Endodermal cell (in vitro differentiated cells): ENCODE results near the gene VN1R4. TPM values are rescaled to one million over a fixed set of nuclear protein-coding genes. Genes with fewer than 3 reads are reported as not detected.
"Not testable (repeated sequence)": the region's sequence is repeated elsewhere in the genome, so short reads cannot be mapped to it uniquely, and the experiment has no call there.

Source experiments
- DNase-seq: peaks from one replicate; pipeline ENCODE4 v3.0.0-alpha.2; 2017
- H3K27ac ChIP-seq: 2 replicates; pipeline ENCODE4 v1.5.1; 2013; ENCODE audit warnings: mild to moderate bottlenecking, low read depth, low read length, moderate library complexity
- H3K27me3 ChIP-seq: 2 replicates; pipeline ENCODE4 v1.6.1; 2013; ENCODE audit warnings: mild to moderate bottlenecking, low read length, moderate library complexity; ENCODE audit not compliant: insufficient read depth, control insufficient read depth, poor library complexity, severe bottlenecking
- H3K36me3 ChIP-seq: 2 replicates; pipeline ENCODE4 v1.7.0; 2013; ENCODE audit warnings: mild to moderate bottlenecking, low read length, moderate library complexity; ENCODE audit not compliant: control insufficient read depth, insufficient read depth
- H3K4me1 ChIP-seq: one replicate; pipeline ENCODE4 v1.7.0; 2013; ENCODE audit warnings: low read length; ENCODE audit not compliant: control insufficient read depth, insufficient read depth
- H3K4me3 ChIP-seq: 2 replicates; pipeline ENCODE4 v1.5.1; 2013; ENCODE audit warnings: mild to moderate bottlenecking, low read length, moderate library complexity
- H3K9ac ChIP-seq: 2 replicates; pipeline ENCODE4 v1.6.1; 2013; ENCODE audit warnings: mild to moderate bottlenecking, low read length, moderate library complexity; ENCODE audit not compliant: poor library complexity, severe bottlenecking; ENCODE audit errors: extremely low read depth
- H3K9me3 ChIP-seq: 2 replicates; pipeline ENCODE4 v1.6.1; 2013; ENCODE audit warnings: mild to moderate bottlenecking, low read length, moderate library complexity; ENCODE audit not compliant: control insufficient read depth
- H3K27ac Mint-ChIP-seq: 2 replicates; pipeline ENCODE4 v1.8.0; 2020; ENCODE audit warnings: mixed read lengths
- H3K27me3 Mint-ChIP-seq: 2 replicates; pipeline ENCODE4 v1.8.0; 2021; ENCODE audit warnings: mild to moderate bottlenecking, mixed read lengths; ENCODE audit not compliant: insufficient read depth
- H3K36me3 Mint-ChIP-seq: 2 replicates; pipeline ENCODE4 v1.8.0; 2020; ENCODE audit warnings: low read depth, mixed read lengths
- H3K4me1 Mint-ChIP-seq: 2 replicates; pipeline ENCODE4 v1.8.0; 2020; ENCODE audit warnings: mixed read lengths
- H3K4me3 Mint-ChIP-seq: 2 replicates; pipeline ENCODE4 v1.8.0; 2020; ENCODE audit warnings: mild to moderate bottlenecking, moderate library complexity, mixed read lengths
- H3K9me3 Mint-ChIP-seq: 2 replicates; pipeline ENCODE4 v1.8.0; 2020; ENCODE audit warnings: mild to moderate bottlenecking, mixed read lengths
- CTCF ChIP-seq: fragments of 200-600 bp; sonication (generic); conservative IDR thresholded peaks from 2 replicates; pipeline ENCODE4 v1.5.0; 2021; ENCODE audit warnings: antibody characterized with exemption, mild to moderate bottlenecking
- WGBS, 2 experiments: methylation state at CpG; one replicate each; pipeline versions ENCODE4 v1.1.5 to v1.1.7; 2013; ENCODE audit warnings: missing lambda C conversion rate in 2 of 2, mixed read lengths in 1 of 2; ENCODE audit not compliant: insufficient coverage in 1 of 2, insufficient read length in 1 of 2; 5-methylcytosine and 5-hydroxymethylcytosine counted together
- long read RNA-seq, 4 experiments: library from polyadenylated mRNA in 2 of 4; library from RNA in 1 of 4; library from capped mRNA in 1 of 4; stranded (forward) in 3 of 4; unstranded in 1 of 4; transcript quantifications; one replicate each; pipeline ENCODE4 v2.0.0, GENCODE V29; 2020 to 2021; ENCODE audit warnings: inconsistent platforms in 1 of 4
- polyA plus RNA-seq, 2 experiments: library from polyadenylated mRNA; stranded (reverse); fragments of 50-300 nt; gene quantifications; one replicate each; pipeline ENCODE4 v1.2.3, GENCODE V29; 2013
- total RNA-seq, 2 donors: library from RNA; stranded (reverse); fragmentation: NEBNext Ultra II Directional in 1 of 2; extraction: Animal tissue kit (Norgen Biotek cat#: 25700) in 1 of 2; gene quantifications; 2 replicates in 1 of 2; 3 replicates in 1 of 2; pipeline ENCODE4 v1.2.1, GENCODE V29; 2021

The VN1R4 gene
- not detected for total RNA-seq
- not detected for polyA plus RNA-seq (2013, experiment 1 of 2)
- polyA plus RNA-seq (2013, experiment 2 of 2): not detected
- long read RNA-seq, experiment 1: 0 reads
- long read RNA-seq, experiment 2: 0 reads
- long read RNA-seq, experiment 3: 0 reads
- long read RNA-seq, experiment 4: 0 reads

GRCh38 chr19:53267623-53268022 lies at the start of gene VN1R4:
Gene VN1R4 (minus strand): TSS chr19:53267723. CDS start chr19:53267665, 58 bp downstream.
- H3K4me3 ChIP-seq, H3K4me1 Mint-ChIP-seq, H3K27ac ChIP-seq, DNase-seq, H3K27me3 Mint-ChIP-seq, H3K36me3 ChIP-seq, H3K36me3 Mint-ChIP-seq, H3K27ac Mint-ChIP-seq, H3K4me3 Mint-ChIP-seq, H3K4me1 ChIP-seq, H3K9ac ChIP-seq, H3K27me3 ChIP-seq: not testable (repeated sequence)
- peaks cover 41% of the 10 kb centered on the region for H3K9me3 Mint-ChIP-seq
- 100% methylated on average over 3 of the region's 5 CpGs; no CpG with 5 or more reads in 1 of the 2 experiments for WGBS, 2 experiments
- peaks cover 41% of the 10 kb centered on the region for H3K9me3 ChIP-seq

- no peaks in the 10 kb centered on the region for H3K4me1 ChIP-seq
- DNase-seq: no peak
- H3K4me3 ChIP-seq: no peak overlapping the region
- H3K4me1 Mint-ChIP-seq: peaks cover 39% of the 10 kb centered on the region
- WGBS, 2 experiments: 81 to 90% methylated on average over 12 of the region's 12 CpGs
- no peak overlapping the region for H3K27ac ChIP-seq
- H3K9ac ChIP-seq: no peak overlapping the region
- H3K9me3 ChIP-seq: peaks cover 20% of the 10 kb centered on the region
- no peak for TF ChIP-seq CTCF
- H3K9me3 Mint-ChIP-seq: peaks cover 15% of the 10 kb centered on the region
- no peak overlapping the region for H3K27ac Mint-ChIP-seq
- no peaks in the 10 kb centered on the region for H3K36me3 Mint-ChIP-seq
- peaks cover 71% of the 10 kb centered on the region for H3K27me3 Mint-ChIP-seq
- no peak overlapping the region for H3K4me3 Mint-ChIP-seq
- H3K27me3 ChIP-seq: peaks cover 25% of the 10 kb centered on the region
- H3K36me3 ChIP-seq: no peaks in the 10 kb centered on the region
These were observed 44.4 kb upstream of the VN1R4 start for GRCh38 chr19:53311897-53312296.

GRCh38 chr19:53311044-53311443 lies 43.5 kb upstream of the VN1R4 start:
- 63 to 68% methylated on average over 7 to 11 of the region's 11 CpGs for WGBS, 2 experiments
- peaks cover 15% of the 10 kb centered on the region for H3K9me3 Mint-ChIP-seq
- H3K4me3 ChIP-seq: no peak overlapping the region
- H3K27ac ChIP-seq: no peak overlapping the region
- H3K9me3 ChIP-seq: peaks cover 20% of the 10 kb centered on the region
- H3K4me1 ChIP-seq: no peaks in the 10 kb centered on the region
- peaks cover 75% of the 10 kb centered on the region for H3K27me3 Mint-ChIP-seq
- H3K9ac ChIP-seq: no peak overlapping the region
- peak overlapping the region; percentile 89 for H3K27ac Mint-ChIP-seq
- peak overlapping the region; percentile 6 for H3K4me3 Mint-ChIP-seq
- no peaks in the 10 kb centered on the region for H3K36me3 ChIP-seq
- H3K27me3 ChIP-seq: peaks cover 34% of the 10 kb centered on the region
- no peaks in the 10 kb centered on the region for H3K36me3 Mint-ChIP-seq
- no peak for TF ChIP-seq CTCF
- no peak for DNase-seq
- peaks cover 42% of the 10 kb centered on the region for H3K4me1 Mint-ChIP-seq

- Mint-ChIP-seq H3K36me3 (no peaks in the 10 kb centered on the region), H3K4me3 (peak overlapping the region; percentile 39), H3K9me3 (peaks cover 15% of the 10 kb centered on the region), H3K27me3 (peaks cover 86% of the 10 kb centered on the region), H3K27ac (no peak overlapping the region), H3K4me1 (peaks cover 22% of the 10 kb centered on the region)
- TF ChIP-seq CTCF: peak; percentile 98
- WGBS, 2 experiments: 41 to 55% methylated on average over 18 to 32 of the region's 32 CpGs
- peak; percentile 90 for DNase-seq
- Histone ChIP-seq H3K27ac (no peak overlapping the region), H3K4me1 (no peaks in the 10 kb centered on the region), H3K9ac (no peak overlapping the region), H3K36me3 (no peaks in the 10 kb centered on the region), H3K27me3 (peaks cover 45% of the 10 kb centered on the region), H3K9me3 (peaks cover 20% of the 10 kb centered on the region), H3K4me3 (no peak overlapping the region)
These were observed 40.9 kb upstream of the VN1R4 start for GRCh38 chr19:53308339-53308811.
